Raji (cell line): ENCODE data around the gene SIL1.

Source experiments
- POLR2A ChIP-seq: IDR thresholded peaks from 2 replicates; pipeline ENCODE4 v1.6.1; 2011; ENCODE audit warnings: low read depth, low read length, control low read depth; ENCODE audit not compliant: insufficient read depth

Gene SIL1

DNA sequence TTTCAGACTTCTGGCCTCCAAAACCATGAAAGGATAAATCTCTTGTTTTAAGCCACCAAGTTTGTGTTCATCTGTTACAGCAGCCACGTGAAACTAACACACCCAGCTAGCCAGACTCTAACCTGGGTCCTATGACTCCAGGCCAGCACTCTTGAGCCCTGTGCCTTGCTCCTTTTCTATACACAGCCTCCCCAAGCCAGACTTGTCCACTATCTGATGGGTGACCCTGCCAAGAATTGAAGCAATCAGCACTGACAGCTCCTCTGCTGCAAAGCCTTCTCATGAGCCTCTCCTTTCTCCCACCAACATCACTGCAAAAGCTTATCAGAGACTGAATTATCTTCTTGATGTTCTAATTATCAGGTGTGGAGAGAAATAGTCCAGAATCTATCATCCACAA is 41.4 kb downstream of the SIL1 start:
- TF ChIP-seq POLR2A: no peak

DNA sequence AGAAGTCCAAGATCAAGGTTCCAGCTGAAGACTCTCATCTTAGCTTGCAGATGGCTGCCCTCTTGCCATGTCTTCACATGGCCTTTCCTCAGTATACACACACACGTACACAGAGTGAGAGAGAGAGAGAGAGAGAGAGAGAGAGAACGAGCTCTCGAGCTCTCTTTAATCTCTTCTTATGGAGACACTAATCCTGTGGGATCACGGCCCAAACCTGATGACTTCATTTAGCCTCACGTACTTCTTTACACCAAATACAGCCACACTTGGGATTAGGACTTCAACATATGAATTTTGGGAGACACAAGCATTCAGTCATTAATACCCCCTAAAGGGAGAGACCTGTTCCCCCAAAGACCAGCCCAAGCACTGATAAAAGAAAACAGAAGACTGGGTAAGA is 42.8 kb downstream of the SIL1 start:
- TF ChIP-seq POLR2A: no peak

DNA sequence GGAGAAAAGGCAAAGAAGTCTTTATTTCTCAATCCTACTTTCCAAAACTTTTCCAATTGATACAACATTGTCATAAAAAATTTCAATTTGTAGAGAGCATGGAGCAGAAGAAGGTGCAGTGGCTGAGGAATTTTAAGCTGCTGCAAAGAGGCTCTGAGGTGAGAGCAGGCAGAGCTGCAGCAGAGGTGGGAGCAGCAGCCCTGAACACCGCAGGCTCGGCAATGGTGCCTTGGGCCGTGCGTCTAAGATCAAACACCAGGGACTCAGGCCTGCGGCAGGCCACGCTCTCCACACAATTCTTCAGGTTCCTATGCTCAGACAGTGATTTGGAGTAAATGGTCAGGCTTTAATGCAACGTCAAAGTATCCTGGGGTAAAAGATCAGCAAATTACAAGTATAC is 46.3 kb downstream of the SIL1 start:
- TF ChIP-seq POLR2A: no peak

DNA sequence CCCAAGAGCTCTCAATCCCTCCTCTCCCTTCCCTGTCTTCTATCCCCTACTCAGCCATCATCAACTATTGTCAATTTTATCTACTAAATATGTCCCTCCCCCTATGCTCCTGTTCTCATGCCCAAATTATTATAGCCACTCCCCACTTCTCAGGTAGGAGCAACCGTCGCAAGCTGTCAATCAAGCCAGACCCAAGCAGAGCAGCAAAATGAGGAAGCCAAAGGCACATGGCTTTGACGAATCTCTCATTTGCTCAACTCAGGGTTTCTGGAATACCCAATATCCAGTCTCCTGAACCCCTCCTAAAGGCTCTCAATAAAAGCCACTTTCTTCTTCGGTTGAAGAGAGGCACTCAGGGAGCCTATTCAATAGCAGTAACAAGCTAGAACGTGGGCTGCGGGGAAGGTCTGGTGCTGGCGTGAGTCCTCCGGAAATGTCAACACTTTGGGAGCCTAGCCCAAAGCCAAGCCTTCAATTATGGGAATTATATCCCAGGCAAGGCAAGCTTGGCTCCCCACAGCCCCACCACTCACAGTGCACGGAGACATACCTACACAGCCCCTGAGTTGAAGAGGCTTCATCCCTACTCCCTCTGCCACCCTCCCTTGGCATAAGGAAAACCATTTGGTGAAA is 47.7 kb downstream of the SIL1 start:
- no peak for TF ChIP-seq POLR2A

- no peak for TF ChIP-seq POLR2A
Observed at GRCh38 chr5:139149477-139150199, 48.5 kb downstream of the SIL1 start.

DNA sequence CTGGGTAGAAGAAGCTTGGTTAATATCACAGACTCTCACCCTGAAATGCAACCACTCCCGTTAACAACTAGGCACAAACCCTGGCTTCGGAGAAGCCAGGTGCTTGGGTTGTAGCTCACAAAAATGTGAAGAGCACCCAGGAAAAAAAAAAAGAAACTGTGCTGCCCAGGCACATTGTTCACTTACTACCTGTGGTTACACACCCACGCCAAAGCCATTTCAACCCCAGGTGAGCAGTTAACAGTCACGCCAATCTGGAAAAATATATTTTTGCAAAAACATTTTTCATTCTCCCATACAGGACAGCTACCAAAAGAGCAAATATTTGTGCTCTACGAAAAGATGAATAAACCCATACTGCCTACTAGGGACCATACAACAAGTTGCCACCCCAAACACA is 49.2 kb downstream of the SIL1 start:
- TF ChIP-seq POLR2A: no peak

GRCh38 chr5:139148306-139148705 is 49.9 kb downstream of the SIL1 start:
- TF ChIP-seq POLR2A: no peak

DNA sequence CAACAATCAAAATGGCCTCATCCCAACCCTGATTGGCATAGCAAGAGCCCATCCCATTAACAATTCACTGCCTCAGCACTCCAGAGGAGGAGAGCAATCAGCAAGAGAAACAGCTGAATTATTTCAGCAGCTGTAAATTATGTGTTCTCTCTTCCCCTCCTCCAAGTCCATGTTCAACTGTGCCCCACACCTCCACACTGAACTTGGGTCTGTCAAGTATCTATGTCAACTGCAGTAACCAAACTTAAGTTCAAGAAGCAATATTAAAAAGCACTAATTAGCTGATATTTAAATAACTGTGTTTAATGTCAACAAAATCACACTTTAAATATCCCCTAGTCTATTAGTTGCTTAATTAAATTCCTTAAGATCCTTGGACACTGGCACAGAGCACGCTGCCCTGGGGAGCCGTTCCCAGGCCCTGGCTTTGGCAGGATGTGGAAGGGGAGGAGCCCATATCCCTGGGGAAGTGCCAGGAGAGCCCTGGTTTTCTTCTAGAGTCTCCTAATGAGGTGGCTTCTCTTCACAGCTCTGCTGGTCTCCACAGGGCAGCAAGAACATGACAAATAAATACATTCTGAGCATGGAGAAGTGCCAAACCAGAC is 50.6 kb downstream of the SIL1 start:
- TF ChIP-seq POLR2A: no peak

DNA sequence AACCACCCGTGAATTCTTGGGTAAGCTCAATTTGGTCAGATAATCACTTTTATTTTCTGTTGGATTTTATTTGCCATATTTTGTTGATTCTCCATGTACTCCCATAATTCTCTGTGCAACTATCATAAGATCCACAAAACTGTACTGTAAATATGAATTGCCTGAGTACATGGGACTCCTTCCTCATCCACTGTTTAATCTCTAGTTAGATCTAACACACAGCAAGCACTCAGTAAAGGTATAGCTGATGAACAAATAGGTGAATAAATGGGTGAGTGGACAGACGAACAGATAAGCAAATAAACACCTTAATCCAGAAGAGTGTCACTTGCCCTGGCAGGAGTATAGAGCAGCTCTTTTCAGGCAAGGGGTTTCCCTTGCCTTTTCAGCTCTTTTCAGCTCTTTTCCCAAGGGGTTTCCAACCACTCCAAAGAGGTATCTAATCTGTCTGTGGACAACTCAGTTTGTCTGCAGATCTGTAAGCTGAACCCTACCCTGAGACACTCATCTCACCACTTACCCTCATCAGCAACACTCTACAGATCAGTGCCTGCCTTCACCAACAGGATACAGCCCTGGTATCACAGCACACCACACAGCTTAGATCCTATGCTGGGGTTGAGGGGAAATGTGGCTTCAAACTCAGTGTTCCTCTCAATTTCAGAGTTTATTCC is 51.2 kb downstream of the SIL1 start:
- no peak for TF ChIP-seq POLR2A

- TF ChIP-seq POLR2A: no peak
Observed at GRCh38 chr5:139141446-139142204, 56.5 kb downstream of the SIL1 start.

DNA sequence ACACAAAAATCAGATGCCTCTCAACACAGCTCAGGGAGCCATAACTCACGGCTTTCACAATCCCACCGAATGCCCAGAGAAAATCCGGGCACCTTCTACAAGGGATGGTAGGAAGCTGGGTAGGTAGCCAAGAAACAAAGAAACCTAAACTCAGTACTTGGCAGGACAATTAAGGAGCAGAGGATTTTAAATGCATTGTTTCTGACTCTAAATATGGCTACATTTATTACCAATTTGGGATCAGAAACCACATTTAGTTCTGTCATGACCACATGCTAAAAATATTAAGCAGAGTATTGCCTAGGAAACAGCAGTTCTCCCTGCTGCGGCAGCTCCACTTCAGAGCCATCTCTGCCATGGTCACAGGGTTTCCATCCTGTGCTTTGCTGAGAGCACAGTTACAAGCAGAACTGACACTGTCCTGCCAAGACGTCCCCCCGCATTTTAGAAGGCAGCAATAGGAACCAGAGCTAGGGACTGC is 57.5 kb downstream of the SIL1 start:
- no peak for TF ChIP-seq POLR2A

DNA sequence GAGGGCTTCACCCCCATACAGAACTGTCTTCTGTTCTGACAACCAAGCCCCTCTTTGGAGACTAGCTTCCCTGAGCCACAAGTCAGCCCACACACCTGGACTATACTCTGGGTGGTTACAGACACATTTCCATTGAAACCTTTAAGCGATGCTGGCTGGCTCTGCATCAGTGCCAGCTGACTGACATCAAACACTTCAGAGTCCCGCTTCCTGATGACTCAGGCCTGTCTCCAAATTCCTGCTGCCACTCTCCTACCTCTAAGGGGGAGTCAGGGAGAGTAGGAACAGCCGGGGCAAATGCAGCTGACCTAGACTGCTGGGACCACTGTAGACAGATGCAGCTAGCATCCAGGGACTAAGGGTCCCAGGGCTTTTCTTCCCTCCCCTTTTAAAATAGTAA is 59.4 kb downstream of the SIL1 start:
- TF ChIP-seq POLR2A: no peak

- TF ChIP-seq POLR2A: no peak
Observed at GRCh38 chr5:139138109-139138508, 60.1 kb downstream of the SIL1 start.

DNA sequence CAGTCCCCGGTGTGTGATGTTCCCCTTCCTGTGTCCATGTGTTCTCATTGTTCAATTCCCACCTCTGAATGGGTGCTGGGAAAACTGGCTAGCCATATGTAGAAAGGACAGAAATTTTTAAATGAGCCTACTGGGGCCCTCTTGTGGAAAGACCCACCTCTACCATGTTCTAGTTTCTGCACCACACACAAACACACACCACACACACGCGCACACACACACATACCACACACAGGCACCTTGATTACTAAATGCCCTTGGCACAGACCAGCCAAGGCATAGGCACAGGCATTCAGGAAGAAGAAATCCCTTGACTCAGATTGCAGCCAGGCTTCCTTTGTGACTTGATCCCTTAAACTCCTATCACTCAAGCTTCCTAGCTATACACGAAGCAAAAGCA is 60.5 kb downstream of the SIL1 start:
- TF ChIP-seq POLR2A: no peak

DNA sequence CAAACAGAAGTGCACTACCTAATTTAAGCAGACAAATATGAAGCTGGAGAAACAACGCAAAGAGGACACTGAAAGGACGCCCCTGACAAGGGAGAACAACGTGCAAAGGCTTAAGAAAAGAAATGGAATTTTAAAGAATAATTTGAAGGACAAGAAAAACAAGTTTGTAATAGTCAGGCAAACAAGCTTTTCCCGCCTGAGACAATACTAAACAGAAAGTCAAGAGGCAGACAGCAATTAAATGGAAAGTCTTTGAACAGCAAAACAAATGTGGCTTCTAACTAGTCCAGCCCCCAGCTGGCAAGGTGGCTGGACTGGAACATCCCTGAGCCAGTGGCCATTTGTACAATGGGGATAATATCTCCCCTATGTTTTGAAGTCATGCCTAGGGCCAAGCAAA is 63.3 kb downstream of the SIL1 start:
- TF ChIP-seq POLR2A: no peak
